NOMO-1 (cell line): ENCODE measurements around the gene SGCA.
A peak's percentile ranks its signal among the peaks of the same experiment; 100 is the strongest.

Experiments used
- DNase-seq, 2 experiments: peaks; one replicate each; lab custom pipeline; 2025; ENCODE audit not compliant: unreplicated experiment in 2 of 2; lab: John Stamatoyannopoulos, UW

SGCA gene

GRCh38 chr17:50148226-50149090, 17.3 kb upstream of the SGCA start:
- DNase-seq, result peak; percentile 92 to 96

GRCh38 chr17:50149091-50149416, 16.8 kb upstream of the SGCA start:
- no peak for DNase-seq

- peak; percentile 47 to 51 for DNase-seq
Observed at GRCh38 chr17:50149417-50150353, 16.1 kb upstream of the SGCA start.

- DNase-seq, result no peak
Observed at GRCh38 chr17:50150354-50151040, 15.3 kb upstream of the SGCA start, which contains the start of gene PPP1R9B. PPP1R9B (minus strand) TSS chr17:50150677; CDS start chr17:50150513, 164 bp downstream.

GRCh38 chr17:50151041-50151936, 14.5 kb upstream of the SGCA start:
- peak; percentile 86 to 94 for DNase-seq

- DNase-seq, result peak; percentile 68 to 73
Observed at GRCh38 chr17:50151937-50152547, 13.8 kb upstream of the SGCA start.

- no peak for DNase-seq
Observed at GRCh38 chr17:50152736-50153135, 13.1 kb upstream of the SGCA start.

- no peak for DNase-seq
Observed at GRCh38 chr17:50153650-50154575, 11.9 kb upstream of the SGCA start.

GRCh38 chr17:50154604-50155003, 11.2 kb upstream of the SGCA start:
- DNase-seq, result no peak

GRCh38 chr17:50155115-50155819, 10.5 kb upstream of the SGCA start:
- peak; percentile 34 to 43 for DNase-seq

- no peak for DNase-seq
Observed at GRCh38 chr17:50157891-50158290, 7.9 kb upstream of the SGCA start.

GRCh38 chr17:50161023-50161910, 4.5 kb upstream of the SGCA start:
- peak; percentile 82 to 97 for DNase-seq

- no peak for DNase-seq
Observed at GRCh38 chr17:50161911-50162288, 3.9 kb upstream of the SGCA start.

GRCh38 chr17:50162466-50163254, 3.1 kb upstream of the SGCA start:
- DNase-seq, result no peak

GRCh38 chr17:50163843-50164696, 1.7 kb upstream of the SGCA start:
- peak; percentile 17 to 24 for DNase-seq
